Stimulated activated CD4-positive, alpha-beta T cell treated with anti-CD3 and anti-CD28 coated beads, Interleukin-12 subunit alpha, Interleukin-12 subunit beta, amount 100 ng/mL, for 48 hours (primary cell): ENCODE measurements around the gene MTHFSD.

Experiments used
- DNase-seq, 3 donors: peaks; one replicate each; pipeline ENCODE4 v3.0.0-alpha.2; 2020; ENCODE audit warnings: low read depth in 2 of 3, low spot score in 1 of 3

Gene MTHFSD

GRCh38 chr16:86514481-86515376 lies 40.3 kb downstream of the MTHFSD start:
- DNase-seq, result no peak

- no peak for DNase-seq
Measured at GRCh38 chr16:86513471-86514277, 41.4 kb downstream of the MTHFSD start.

- DNase-seq, result no peak
Measured at GRCh38 chr16:86512860-86513470, 42.1 kb downstream of the MTHFSD start.

- DNase-seq, result no peak
Measured at GRCh38 chr16:86512301-86512859, 42.7 kb downstream of the MTHFSD start.

GRCh38 chr16:86511317-86512161 lies 43.5 kb downstream of the MTHFSD start:
- DNase-seq, result no peak

GRCh38 chr16:86510465-86511261 lies 44.4 kb downstream of the MTHFSD start, which contains the start of gene FOXF1:
FOXF1 (plus strand) TSS chr16:86510527; CDS start chr16:86510570, 43 bp downstream.
- DNase-seq, result no peak

GRCh38 chr16:86509759-86510464 lies 45.1 kb downstream of the MTHFSD start:
- DNase-seq, result no peak

- DNase-seq, result no peak
Measured at GRCh38 chr16:86508947-86509758, 45.9 kb downstream of the MTHFSD start.

GRCh38 chr16:86508028-86508946 lies 46.7 kb downstream of the MTHFSD start:
- no peak for DNase-seq

- DNase-seq, result no peak
Measured at GRCh38 chr16:86507173-86508027, 47.6 kb downstream of the MTHFSD start.

- DNase-seq, result no peak
Measured at GRCh38 chr16:86505899-86506864, 48.9 kb downstream of the MTHFSD start.

- DNase-seq, result no peak
Measured at GRCh38 chr16:86505185-86505898, 49.7 kb downstream of the MTHFSD start.

GRCh38 chr16:86504315-86505184 lies 50.5 kb downstream of the MTHFSD start:
- no peak for DNase-seq
